8988T (cell line): Measurements from ENCODE around the gene CTSF.
"Not testable (repeated sequence)": the region's sequence is repeated elsewhere in the genome, so short reads cannot be mapped to it uniquely, and the experiment has no call there.

Source experiments
- DNase-seq: peaks from one replicate; pipeline ENCODE4 v3.0.0; 2011

The CTSF gene

GRCh38 chr11:66589315-66589714, 20.9 kb upstream of the CTSF start:
- not testable (repeated sequence) for DNase-seq

DNA sequence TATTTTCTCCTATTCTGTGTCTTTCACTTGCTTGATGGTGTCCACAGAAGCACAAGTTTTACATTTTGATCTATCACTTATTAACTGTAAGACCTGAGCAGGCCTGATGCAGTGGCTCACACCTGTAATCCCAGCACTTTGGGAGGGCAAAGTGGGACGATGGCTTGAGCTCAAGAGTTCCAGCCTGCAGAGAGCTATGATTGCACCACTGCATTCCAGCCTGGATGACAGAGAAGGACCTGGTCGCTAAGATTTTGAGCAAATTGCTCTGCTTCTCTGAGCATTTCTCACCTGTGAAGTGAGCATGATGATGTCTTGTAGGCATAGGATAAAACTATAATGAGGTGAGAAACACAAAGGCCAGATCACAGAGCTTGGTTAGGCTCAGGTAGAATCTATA, 17.7 kb upstream of the CTSF start:
- DNase-seq: no peak

DNA sequence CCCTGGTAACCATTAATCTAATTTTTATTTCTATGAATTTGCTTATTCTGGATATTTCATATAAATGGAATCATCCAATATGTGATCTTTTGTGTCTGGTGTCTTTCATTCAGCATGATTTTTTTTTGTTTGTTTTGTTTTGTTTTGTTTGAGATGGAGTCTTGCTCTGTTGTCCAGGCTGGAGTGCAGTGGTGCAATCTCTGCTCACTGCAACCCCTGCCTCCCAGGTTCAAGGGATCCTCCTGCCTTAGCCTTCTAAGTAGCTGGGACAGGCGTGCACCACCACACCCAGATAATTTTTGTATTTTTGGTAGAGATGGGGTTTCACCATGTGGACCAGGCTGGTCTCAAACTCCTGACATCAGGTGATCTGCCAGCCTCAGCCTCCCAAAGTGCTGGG, 17.0 kb upstream of the CTSF start:
- not testable (repeated sequence) for DNase-seq

GRCh38 chr11:66582565-66583147, 14.2 kb upstream of the CTSF start:
- DNase-seq: not testable (repeated sequence)

DNA sequence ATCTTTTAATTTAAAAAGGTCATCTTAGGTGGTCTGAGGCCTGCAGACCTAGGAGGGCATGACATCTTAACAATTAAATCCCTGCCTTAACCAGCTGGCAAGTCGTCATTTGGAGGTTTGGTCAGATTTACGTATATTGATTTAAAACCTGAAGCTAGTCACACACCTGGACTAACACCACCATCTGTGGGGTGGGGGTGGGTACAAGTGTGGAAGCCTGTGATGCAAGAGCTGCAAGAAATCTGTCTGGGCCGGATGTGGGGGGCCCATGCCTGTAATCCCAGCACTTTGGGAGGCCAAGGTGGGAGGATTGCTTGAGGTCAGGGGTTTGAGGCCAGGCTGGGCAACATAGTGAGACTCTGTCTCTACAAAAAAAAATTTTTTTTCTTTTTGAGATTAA, 12.9 kb upstream of the CTSF start:
- no peak for DNase-seq

DNA sequence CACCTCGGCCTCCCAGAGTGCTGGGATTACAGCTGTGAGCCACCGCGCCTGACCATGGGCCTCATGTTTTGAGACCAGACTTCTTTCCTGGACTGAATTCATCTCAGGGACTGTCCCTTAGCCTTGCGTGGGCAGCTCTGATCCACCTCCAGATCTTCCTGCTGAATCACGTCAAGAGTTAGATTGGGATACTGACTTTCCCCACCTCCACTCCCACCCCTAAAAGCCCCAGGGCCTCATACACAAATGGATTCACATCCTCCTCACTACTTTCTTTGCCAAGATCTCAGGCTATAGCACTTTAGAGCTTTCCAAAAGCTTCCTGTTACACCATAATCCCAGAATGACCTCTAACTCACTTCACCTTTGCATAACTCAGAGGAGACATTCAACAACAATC, 12.4 kb upstream of the CTSF start:
- DNase-seq: no peak

GRCh38 chr11:66579017-66579606, 10.7 kb upstream of the CTSF start:
- DNase-seq: peak; percentile 96

DNA sequence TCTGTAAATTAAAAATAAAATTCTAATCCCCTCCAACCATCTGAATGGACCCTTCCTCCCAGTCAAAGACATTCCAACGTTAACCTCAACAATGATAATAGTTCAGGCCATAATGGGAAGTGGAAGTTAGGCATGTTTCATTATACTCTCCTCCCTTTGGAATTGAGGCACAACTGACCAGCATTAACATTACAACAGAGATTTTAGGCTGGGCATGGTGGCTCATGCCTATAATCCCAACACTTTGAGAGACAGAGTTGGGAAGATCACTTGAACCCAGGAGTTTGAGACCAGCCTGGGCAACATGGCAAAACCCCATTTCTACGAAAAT, 2.4 kb upstream of the CTSF start:
- no peak for DNase-seq

GRCh38 chr11:66570079-66570849, 1.9 kb upstream of the CTSF start:
- DNase-seq: no peak

- no peak for DNase-seq
Observed at GRCh38 chr11:66569076-66569475, 670 bp upstream of the CTSF start.

- DNase-seq: no peak
Observed at GRCh38 chr11:66567787-66568123, 651 bp downstream of the CTSF start.

DNA sequence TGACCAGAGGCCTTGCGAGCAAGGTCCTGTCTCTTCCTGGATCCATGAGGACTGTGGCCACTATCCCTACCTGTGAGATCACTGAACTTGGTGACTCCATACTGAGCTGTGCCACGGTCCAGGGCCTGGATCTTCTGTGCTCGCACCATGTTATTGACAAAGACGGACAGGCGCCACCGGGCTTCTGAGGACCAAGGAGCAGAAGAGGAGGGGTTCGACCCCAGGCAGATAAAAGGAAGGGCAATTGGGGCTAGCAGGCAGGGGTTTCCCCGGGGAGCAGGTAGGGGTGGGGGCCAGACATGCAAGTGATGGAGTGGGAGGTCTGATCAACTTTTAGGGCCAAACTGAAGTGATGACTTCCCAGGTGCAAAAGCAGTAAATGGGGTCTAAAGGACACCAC, 2.2 kb downstream of the CTSF start:
- no peak for DNase-seq

DNA sequence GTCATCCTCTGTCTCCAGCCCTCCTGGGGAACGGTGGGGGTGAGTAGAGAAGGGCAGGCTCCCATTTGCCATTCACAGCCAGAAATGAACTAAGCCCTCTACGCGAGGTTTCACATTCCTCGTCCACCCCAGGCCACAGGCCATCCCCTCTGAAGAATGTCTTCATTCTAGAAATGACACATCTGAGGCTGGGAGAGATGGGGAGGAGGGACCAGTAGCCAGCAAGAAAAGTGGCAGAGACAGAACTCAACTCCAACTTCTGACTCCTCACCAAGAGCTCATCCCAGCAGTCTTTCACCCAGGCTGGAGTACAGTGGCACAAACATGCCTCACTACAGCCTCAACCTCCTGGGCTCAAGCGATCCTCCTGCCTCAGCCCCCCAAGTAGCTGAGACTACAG, 3.4 kb downstream of the CTSF start:
- DNase-seq: no peak

DNA sequence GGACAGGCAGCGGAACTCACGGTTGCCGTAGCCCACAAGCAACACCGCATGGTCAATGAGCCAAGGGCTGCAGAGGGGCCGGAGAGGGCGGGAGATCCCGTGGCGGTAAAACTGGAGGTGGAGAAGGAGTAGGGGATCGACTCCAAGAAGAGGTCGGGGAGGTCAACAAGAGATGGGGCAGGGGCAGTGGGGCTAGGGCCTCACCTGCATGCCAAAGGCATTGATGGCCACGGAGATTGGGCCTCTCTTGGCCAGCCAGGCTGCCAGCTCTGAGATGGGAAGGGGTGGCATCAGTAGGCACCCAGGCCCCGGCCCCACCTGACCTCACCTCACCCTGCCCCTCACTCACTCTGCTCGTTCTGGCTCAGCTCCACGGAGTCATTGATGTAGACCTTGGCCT, 3.9 kb downstream of the CTSF start:
- DNase-seq: no peak

- no peak for DNase-seq
Observed at GRCh38 chr11:66563832-66564231, 4.6 kb downstream of the CTSF start.

- peak; percentile 42 for DNase-seq
Observed at GRCh38 chr11:66562907-66563583, 5.4 kb downstream of the CTSF start.

GRCh38 chr11:66562275-66562674, 6.1 kb downstream of the CTSF start:
- no peak for DNase-seq

DNA sequence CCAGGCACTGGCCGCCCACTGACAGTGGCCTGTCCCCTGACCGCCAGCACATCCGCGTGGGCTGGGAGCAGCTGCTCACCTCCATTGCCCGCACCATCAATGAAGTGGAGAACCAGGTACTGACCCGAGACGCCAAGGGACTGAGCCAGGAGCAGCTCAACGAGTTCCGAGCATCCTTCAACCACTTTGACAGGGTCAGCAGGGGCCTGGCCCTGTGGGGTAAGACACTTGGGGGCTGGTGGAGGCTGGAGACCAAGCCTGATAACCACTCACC, 6.5 kb downstream of the CTSF start:
- DNase-seq: peak; percentile 47

GRCh38 chr11:66561178-66561974, 7.0 kb downstream of the CTSF start:
- peak; percentile 46 for DNase-seq

DNA sequence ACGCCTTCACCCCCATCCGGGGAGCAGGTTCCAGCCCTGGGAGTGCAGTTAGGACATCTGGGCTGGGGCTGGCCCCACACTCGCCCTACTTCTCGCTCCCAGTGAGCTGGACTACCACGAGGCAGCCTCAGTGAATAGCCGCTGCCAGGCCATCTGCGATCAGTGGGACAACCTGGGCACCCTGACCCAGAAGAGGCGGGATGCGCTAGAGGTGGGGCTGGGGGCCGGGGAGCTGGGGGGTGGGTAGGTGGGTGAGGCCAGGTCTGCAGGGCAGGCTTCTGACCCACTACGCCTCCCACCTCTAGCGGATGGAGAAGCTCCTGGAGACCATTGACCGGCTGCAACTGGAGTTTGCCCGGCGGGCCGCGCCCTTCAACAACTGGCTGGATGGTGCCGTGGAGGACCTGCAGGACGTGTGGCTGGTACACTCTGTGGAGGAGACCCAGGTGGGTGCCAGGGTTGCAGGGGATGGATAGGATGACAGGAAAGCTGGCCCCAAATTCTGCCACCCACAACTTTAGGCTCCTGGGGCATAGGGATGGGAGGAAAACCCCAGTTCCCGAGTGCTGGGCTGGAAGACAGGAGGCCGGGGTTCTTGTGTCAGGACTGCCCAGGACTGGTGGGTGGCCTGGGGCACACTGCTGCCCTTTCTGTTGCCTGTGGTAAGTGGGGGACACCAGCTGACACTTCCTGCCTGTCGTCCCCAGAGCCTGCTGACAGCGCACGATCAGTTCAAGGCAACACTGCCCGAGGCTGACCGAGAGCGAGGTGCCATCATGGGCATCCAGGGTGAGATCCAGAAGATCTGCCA, 8.3 kb downstream of the CTSF start:
- DNase-seq: no peak

- DNase-seq: no peak
Observed at GRCh38 chr11:66559142-66559865, 9.1 kb downstream of the CTSF start.

GRCh38 chr11:66557733-66558326, 10.6 kb downstream of the CTSF start:
- DNase-seq: no peak
